Measurements from ENCODE around the gene KIF24. TPM values are rescaled to one million over a fixed set of nuclear protein-coding genes. Genes with fewer than 3 reads are reported as not detected.

The KIF24 gene
- total RNA-seq, 1 donor from 2014 or later, result 0.26 TPM

- Histone ChIP-seq H3K36me3 (ENCODE audit: control insufficient read depth, insufficient read depth, low read length) (no peaks in the 10 kb centered on the region), H3K27me3 (ENCODE audit: control insufficient read depth, insufficient read depth, low read length) (no peaks in the 10 kb centered on the region), H3K4me3 (ENCODE audit: low read depth, low read length) (no peak overlapping the region)
- DNase-seq (ENCODE audit: low read depth) (no peak), FAIRE-seq (no peak)
- TF ChIP-seq CTCF (IDR thresholded peaks at IDR 0.05; ENCODE audit: insufficient read depth, low read length, severe bottlenecking), result no peak
Observed at GRCh38 chr9:34322899-34323591, 6.0 kb downstream of the KIF24 start.

GRCh38 chr9:34321451-34321850 is 7.6 kb downstream of the KIF24 start:
- no peaks in the 10 kb centered on the region for H3K36me3 ChIP-seq (ENCODE audit: control insufficient read depth, insufficient read depth, low read length)
- FAIRE-seq, result no peak
- no peak for DNase-seq (ENCODE audit: low read depth)
- H3K27me3 ChIP-seq (ENCODE audit: control insufficient read depth, insufficient read depth, low read length), result no peaks in the 10 kb centered on the region
- H3K4me3 ChIP-seq (ENCODE audit: low read depth, low read length), result no peak overlapping the region
- TF ChIP-seq CTCF (IDR thresholded peaks at IDR 0.05; ENCODE audit: insufficient read depth, low read length, severe bottlenecking), result no peak

- no peaks in the 10 kb centered on the region for H3K36me3 ChIP-seq (ENCODE audit: control insufficient read depth, insufficient read depth, low read length)
- DNase-seq (ENCODE audit: low read depth), result no peak
- FAIRE-seq, result no peak
- TF ChIP-seq CTCF (IDR thresholded peaks at IDR 0.05; ENCODE audit: insufficient read depth, low read length, severe bottlenecking), result no peak
- no peak overlapping the region for H3K4me3 ChIP-seq (ENCODE audit: low read depth, low read length)
- H3K27me3 ChIP-seq (ENCODE audit: control insufficient read depth, insufficient read depth, low read length), result no peaks in the 10 kb centered on the region
Observed at GRCh38 chr9:34318163-34318790, 10.8 kb downstream of the KIF24 start.

GRCh38 chr9:34317436-34317835 is 11.6 kb downstream of the KIF24 start:
- no peak for FAIRE-seq

GRCh38 chr9:34311499-34312185 is 17.4 kb downstream of the KIF24 start:
- H3K27me3 ChIP-seq (ENCODE audit: control insufficient read depth, insufficient read depth, low read length), result no peaks in the 10 kb centered on the region
- no peak overlapping the region for H3K4me3 ChIP-seq (ENCODE audit: low read depth, low read length)
- DNase-seq (ENCODE audit: low read depth) (no peak), FAIRE-seq (no peak)
- H3K36me3 ChIP-seq (ENCODE audit: control insufficient read depth, insufficient read depth, low read length), result no peaks in the 10 kb centered on the region
- TF ChIP-seq CTCF (IDR thresholded peaks at IDR 0.05; ENCODE audit: insufficient read depth, low read length, severe bottlenecking), result no peak

More at GRCh38 chr9:34317436-34317835, 11.6 kb downstream of the KIF24 start:
- Histone ChIP-seq H3K4me3 (ENCODE audit: low read depth, low read length) (no peak overlapping the region), H3K36me3 (ENCODE audit: control insufficient read depth, insufficient read depth, low read length) (no peaks in the 10 kb centered on the region), H3K27me3 (ENCODE audit: control insufficient read depth, insufficient read depth, low read length) (no peaks in the 10 kb centered on the region)
- DNase-seq (ENCODE audit: low read depth), result no peak
- TF ChIP-seq CTCF (IDR thresholded peaks at IDR 0.05; ENCODE audit: insufficient read depth, low read length, severe bottlenecking), result no peak

Data from bronchial epithelial cell (primary cell).